NCI-H226 (cell line): ENCODE measurements around the gene FCN1.
"Not testable (repeated sequence)": the region's sequence is repeated elsewhere in the genome, so short reads cannot be mapped to it uniquely, and the experiment has no call there.

Experiments
- DNase-seq: peaks from one replicate; pipeline ENCODE4 v3.0.0-alpha.2; 2015

FCN1 gene

DNA sequence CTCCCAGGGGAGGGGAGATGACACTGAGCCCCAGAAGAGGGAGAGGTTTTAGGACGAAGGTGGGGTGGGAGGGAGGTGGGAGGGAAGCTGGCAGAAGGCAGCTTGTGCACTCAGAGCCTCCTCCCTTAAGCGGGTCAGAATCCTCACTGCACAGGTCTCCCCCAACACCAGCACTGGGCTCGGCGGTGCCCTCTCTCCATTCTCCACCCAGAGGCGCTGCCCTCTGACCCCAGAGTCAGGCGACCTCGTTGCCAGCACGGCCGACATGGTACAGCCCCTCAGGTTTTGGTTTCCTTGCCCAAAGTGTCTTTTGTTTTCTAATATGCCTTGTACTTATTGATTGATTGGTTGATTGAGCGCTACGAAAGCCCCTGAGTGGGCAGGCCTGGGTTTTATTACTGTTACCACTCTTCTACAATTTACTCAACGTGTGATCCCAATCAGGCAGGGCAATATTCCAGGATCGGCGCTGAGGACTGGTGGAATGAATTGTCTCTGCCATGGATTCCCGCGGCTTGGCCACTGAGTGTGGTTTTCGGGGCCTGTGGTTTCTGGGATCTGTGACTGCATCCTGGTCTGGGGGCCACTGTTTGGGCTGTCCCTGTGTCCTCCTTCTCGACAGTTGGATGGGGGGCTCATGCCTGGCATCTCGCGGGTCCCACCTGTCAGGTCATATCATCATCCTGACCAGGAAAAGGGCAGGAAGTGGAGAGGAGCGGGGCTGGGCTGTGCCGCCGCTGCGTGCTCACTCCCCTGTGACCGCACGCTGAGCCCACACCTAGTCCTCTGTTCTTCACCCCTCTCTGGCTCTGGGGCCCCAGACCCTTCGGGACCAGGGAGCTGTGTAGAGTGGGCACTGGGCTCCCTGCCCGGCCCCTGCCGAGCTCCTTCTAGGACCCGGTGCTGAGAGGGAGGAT, 46.7 kb downstream of the FCN1 start:
- DNase-seq, result no peak

DNA sequence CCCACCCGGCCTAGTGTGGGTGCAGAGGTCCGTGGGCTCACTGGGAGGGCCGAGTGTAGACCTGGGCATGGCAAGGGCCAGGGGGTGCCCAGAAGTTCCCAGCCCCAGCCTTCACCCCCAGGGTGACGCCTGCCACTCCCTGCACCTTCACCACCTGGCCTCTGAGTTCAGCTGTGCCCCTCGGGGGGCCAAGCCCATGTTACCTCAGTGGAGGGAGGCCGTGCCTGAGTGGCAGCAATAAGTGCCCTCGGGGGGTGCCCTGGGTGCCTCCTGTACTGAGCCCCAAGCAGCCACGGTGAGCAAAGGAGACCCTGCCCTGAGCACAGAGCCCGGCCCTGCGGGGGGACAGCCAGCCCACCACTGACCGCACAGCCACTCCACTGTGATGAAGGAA, 47.4 kb downstream of the FCN1 start:
- DNase-seq, result no peak

DNA sequence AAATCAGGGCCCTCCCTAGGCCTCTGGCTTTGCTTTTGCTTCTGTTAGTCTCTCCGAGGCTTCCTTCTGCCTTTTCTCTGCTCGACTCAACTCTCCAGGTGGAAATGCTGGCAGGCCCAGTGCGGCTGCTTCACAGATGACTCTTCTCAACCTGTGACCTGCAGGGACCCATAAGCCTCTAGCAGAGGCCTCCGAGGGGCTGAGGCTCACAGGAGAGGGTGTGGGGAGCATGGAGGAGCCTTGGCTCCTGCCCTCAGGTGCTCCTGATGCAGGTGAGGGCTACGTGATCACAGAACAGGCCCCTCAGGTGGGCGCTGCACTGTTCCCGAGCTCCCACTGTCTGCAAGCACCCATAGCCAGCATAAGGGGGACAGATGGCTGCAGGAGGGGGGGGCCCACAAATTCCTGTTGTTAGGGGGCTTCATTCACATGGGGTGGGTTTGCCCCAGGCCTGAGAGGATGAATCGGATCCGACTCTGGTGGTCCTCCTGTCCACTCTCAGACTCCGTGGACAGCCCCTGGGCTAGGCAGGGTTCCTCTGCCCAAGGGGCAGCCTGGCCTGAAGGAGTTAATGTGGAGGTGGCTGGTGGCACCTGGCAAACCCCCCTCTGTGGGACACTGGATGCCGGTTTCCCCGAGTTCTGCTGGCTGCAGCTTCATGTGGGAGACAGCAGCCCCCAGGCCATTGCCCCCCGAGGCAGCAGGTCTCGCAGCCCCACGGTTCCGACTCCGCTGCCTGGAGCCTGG, 48.0 kb downstream of the FCN1 start:
- DNase-seq, result no peak

- DNase-seq, result no peak
Measured at GRCh38 chr9:134868751-134869553, 48.8 kb downstream of the FCN1 start.

DNA sequence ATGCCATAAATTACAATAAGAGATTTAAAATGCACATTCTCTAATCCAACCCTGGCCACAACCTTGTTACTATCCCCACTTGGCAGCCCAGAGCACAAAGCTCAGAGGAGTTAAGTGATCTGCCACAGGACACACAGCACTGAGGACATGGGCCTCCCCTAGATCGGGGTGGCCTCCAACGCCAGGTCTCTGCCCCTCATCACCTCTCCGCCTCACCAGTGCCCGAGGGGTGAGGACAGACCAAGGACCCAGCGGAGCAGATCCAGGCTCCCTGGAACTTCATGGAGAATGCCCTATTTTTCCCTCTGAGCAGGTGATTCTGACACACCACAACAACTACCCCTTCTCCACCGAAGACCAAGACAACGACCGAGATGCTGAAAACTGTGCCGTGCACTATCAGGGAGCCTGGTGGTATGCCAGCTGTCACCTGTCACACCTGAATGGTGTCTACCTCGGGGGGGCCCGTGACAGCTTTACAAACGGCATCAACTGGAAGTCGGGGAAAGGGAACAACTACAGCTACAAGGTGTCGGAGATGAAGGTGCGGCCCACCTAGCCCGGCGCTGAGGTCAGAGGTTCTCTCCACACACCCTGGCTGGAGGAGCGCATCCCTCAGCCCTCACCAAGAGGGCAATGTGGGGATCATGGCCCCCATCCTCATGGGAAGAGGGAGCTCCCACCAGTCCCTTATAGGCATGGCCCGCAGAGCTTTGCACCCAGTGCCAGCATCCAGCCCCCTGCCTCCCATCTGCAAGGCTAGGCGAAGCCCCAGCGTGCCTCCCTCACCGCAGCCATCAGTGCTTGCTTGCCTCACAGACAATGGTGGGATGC, 49.6 kb downstream of the FCN1 start:
- DNase-seq, result no peak

GRCh38 chr9:134864821-134865190, 52.9 kb downstream of the FCN1 start:
- no peak for DNase-seq

GRCh38 chr9:134863941-134864820, 53.5 kb downstream of the FCN1 start:
- no peak for DNase-seq

GRCh38 chr9:134863306-134863902, 54.3 kb downstream of the FCN1 start:
- no peak for DNase-seq

DNA sequence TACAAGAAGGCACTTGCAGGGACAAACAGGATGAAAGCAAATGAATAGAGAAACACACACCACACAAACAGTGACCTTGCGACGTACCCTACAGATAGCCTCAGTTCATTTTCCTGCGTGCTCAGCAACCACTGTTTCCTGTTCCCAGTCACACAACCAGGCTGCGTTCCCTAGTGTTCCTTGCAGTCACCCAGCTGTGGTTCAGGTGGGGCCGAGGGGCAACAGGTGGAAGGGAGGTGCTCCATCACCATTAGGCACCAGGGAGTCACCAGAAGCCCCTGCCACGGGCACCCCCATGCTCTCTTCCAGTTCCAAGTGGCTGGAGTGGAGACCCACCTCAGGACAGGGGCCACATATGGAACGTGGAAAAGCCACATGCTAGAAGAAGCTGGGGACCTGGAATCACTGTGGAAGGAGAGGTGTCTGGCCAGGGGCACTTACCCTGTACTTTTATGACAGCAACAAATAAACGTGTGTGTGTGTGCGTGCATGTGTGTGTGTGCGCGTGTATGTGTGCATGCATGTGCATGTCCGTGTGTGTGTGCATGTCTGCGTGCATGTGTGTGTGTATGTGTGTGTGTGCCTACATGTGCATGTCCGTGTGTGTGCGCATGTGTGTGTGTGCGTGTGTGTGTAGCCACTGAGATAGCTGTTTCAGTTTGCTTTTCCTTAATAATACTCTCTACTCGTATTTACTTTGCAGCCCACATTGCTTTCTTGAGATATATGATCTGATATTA, 55.9 kb downstream of the FCN1 start:
- no peak for DNase-seq

DNA sequence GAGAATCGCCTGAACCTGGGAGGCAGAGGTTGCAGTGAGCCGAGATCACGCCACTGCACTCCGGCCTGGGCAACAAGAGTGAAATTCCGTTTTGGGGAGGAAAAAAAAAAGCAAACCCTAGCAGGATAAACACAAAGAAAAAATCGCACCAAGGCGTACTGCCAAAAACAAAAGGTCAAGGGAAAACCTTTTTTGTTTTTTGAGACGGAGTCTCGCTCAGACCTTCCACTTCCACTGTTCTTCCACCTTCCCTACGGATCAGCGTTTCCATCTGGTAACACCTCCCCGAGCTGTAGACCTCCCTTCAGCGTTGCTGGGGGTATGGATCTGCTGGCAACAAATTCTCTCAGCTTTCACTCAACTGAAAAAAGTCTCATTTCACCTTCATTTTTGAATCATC, 57.2 kb downstream of the FCN1 start:
- no peak for DNase-seq

DNA sequence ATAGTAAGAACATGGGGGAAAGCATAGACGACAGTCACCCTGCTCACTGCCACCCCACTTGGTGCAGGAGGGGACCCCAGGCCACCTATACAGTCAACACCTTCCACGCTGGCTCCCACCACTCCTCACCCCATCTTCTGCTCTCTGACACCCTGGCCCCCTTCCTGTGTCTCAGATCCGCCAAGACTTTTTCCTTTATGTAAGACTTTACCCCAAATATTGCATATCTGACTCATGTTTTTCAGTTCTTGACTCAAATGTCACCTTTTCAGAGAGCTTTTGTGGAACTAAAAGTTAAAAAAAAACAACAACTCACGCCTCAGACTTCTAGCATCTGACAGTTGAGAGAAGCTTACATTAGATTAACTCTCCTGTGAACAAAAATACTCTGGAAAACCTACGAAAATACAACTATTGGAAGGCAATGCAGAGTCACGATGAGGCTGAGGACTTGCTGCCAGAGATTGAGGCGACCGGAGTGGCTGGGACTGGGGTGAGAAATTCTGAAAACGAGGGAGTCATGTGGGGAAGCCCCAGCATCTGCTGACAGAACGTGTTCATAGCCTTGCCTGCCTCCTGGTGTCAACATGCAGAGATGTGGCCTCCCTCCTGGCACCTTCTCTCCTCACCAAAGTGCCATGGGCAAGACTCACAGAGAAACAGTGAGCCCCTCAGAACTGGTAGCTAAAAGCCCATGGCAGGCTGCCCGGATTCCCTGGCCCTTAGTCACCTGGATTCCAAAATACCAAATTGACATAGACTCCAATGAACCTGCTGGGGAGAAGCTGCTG, 59.5 kb downstream of the FCN1 start:
- peak; percentile 78 for DNase-seq

- DNase-seq, result not testable (repeated sequence)
Measured at GRCh38 chr9:134857451-134857850, 60.3 kb downstream of the FCN1 start.

DNA sequence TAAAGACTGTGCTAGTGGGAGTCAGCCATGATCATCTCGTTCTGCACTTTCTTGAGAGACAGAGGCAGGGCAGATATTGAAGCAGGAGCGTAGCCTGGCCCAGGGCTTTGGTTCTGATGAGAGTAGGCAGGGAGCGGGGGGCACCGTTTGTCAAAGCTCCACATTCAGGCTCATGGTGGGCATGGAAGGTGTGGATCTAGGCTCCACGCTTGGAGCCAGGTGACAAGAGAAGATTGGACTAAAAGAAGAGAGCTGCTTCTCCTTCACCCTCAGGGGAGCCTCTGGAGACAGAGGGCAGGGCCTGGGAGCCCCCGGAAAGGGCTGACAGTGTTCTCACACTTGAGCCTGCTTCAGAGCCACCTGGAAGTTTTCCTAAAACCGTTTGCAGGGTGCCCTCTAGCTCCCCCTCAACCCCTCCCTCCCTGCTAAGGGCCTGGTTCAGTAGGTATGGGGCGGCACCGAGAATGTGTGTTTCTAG, 61.8 kb downstream of the FCN1 start:
- no peak for DNase-seq
